Keratinocyte (primary cell): ENCODE measurements around the gene GPR3.

Experiments
- CTCF ChIP-seq, 3 experiments: IDR thresholded peaks in 1 of 3; conservative IDR thresholded peaks in 1 of 3; optimal IDR thresholded peaks in 1 of 3; 2 replicates in 2 of 3; 3 replicates in 1 of 3; pipeline versions ENCODE3 to v1.5.1; 2011; ENCODE audit warnings: low read length in 3 of 3, mild to moderate bottlenecking in 3 of 3, moderate library complexity in 2 of 3, control low read depth in 1 of 3, inconsistent platforms in 1 of 3; ENCODE audit not compliant: insufficient read depth in 2 of 3; ENCODE audit errors: extremely low read depth in 1 of 3
- EZH2 ChIP-seq: IDR thresholded peaks from one replicate; pipeline ENCODE4 v1.6.1; 2012; ENCODE audit warnings: inconsistent platforms, mild to moderate bottlenecking, low read length, moderate library complexity

- TF ChIP-seq EZH2 (no peak), CTCF (optimal IDR thresholded peaks at IDR 0.05 in 1 of 3, IDR thresholded peaks at IDR 0.05 in 1 of 3, conservative IDR thresholded peaks at IDR 0.05 in 1 of 3; ENCODE audit: extremely low read depth in 1 of 3, insufficient read depth in 2 of 3, low read length in 3 of 3) (peak in 1 of 3 experiments; percentile 42)
Measured at GRCh38 chr1:27356619-27357280, 35.7 kb upstream of the GPR3 start.
